H1 (cell line): ENCODE results near the gene MTARC2. TPM values are rescaled to one million over a fixed set of nuclear protein-coding genes. Genes with fewer than 3 reads are reported as not detected.

Experiments
- CHD7 ChIP-seq: fragments of 300-600 bp; sonication (generic); IDR thresholded peaks from 2 replicates; pipeline ENCODE4 v1.7.1; 2012; ENCODE audit warnings: low read length, moderate library complexity, mild to moderate bottlenecking, inconsistent platforms; ENCODE audit not compliant: insufficient replicate concordance
- CTBP2 ChIP-seq: IDR thresholded peaks from 2 replicates; pipeline ENCODE4 v1.7.0; 2011; ENCODE audit warnings: borderline replicate concordance, mild to moderate bottlenecking, moderate library complexity, mixed read lengths, low read length; ENCODE audit not compliant: insufficient read depth, insufficient read length
- EZH2 ChIP-seq: fragments of 200-600 bp; sonication (generic); IDR thresholded peaks from 2 replicates; pipeline ENCODE4 v1.7.1; 2012; ENCODE audit warnings: low read depth, mild to moderate bottlenecking, moderate library complexity, low read length, inconsistent platforms; ENCODE audit not compliant: severe bottlenecking
- HDAC6 ChIP-seq: IDR thresholded peaks from one replicate; pipeline ENCODE4 v1.7.1; 2012; ENCODE audit warnings: low read depth, mild to moderate bottlenecking, inconsistent platforms, low read length, moderate library complexity
- RFX5 ChIP-seq: IDR thresholded peaks from 2 replicates; pipeline ENCODE4 v1.6.1; 2011; ENCODE audit warnings: low read depth, low read length, improper control_type of control experiment, borderline replicate concordance
- SIN3A ChIP-seq, 2 experiments: IDR thresholded peaks in 1 of 2; conservative IDR thresholded peaks in 1 of 2; 2 replicates each; pipeline ENCODE4 v1.6.1; 2011 to 2012; ENCODE audit warnings: low read length in 2 of 2, improper control_type of control experiment in 1 of 2, low read depth in 1 of 2, mild to moderate bottlenecking in 1 of 2
- SIRT6 ChIP-seq: IDR thresholded peaks from one replicate; pipeline ENCODE4 v1.7.1; 2012; ENCODE audit warnings: low read length, inconsistent platforms
- SP4 ChIP-seq: IDR thresholded peaks from 2 replicates; pipeline ENCODE4 v1.6.1; 2012; ENCODE audit warnings: low read length, inconsistent platforms
- TCF12 ChIP-seq: IDR thresholded peaks from 2 replicates; pipeline ENCODE4 v1.6.1; 2011; ENCODE audit warnings: low read depth, mild to moderate bottlenecking, low read length
- polyA plus RNA-seq, 7 experiments: library from polyadenylated mRNA; depleted of rRNA in 3 of 7; stranded (reverse) in 5 of 7; unstranded in 2 of 7; fragments of >200 nt in 5 of 7; fragments of 200-250 nt in 2 of 7; gene quantifications; 1 replicate in 5 of 7; 2 replicates in 1 of 7; 4 replicates in 1 of 7; pipeline versions ENCODE4 v1.2.1 to v1.2.3, GENCODE V29; 2011 to 2013; ENCODE audit warnings: missing spikeins in 2 of 7, mixed read lengths in 2 of 7
- total RNA-seq: library from RNA; stranded (reverse); fragmentation: NEBNext Ultra II Directional; extraction: Animal tissue kit (Norgen Biotek cat#: 25700); gene quantifications from 2 replicates; pipeline ENCODE4 v1.2.1, GENCODE V29; 2021

Gene MTARC2
- total and polyA plus RNA-seq, 2 of the 8 experiments (the other 6 are each of a cell fraction or from before 2014, with no cell fraction given): 7.2 to 7.9 TPM

GRCh38 chr1:220772846-220773245, 24.7 kb downstream of the MTARC2 start (continued):
- TF ChIP-seq CHD7 (no peak), SP4 (no peak), SIN3A (conservative IDR thresholded peaks at IDR 0.05 in 1 of 2, IDR thresholded peaks at IDR 0.05 in 1 of 2; ENCODE audit: low read depth in 1 of 2, low read length in 2 of 2) (no peak), RFX5 (no peak), TCF12 (no peak), SIRT6 (no peak), HDAC6 (no peak), CTBP2 (no peak), EZH2 (no peak)
